ENCODE results near the gene SALL1. TPM values are rescaled to one million over a fixed set of nuclear protein-coding genes. Genes with fewer than 3 reads are reported as not detected.
A peak's percentile ranks its signal among the peaks of the same experiment; 100 is the strongest.

The SALL1 gene
- total and polyA plus RNA-seq, 2 of the 13 experiments (the other 11 are each of a cell fraction or from before 2014, with no cell fraction given) = 6.6 to 12.3 TPM

GRCh38 chr16:51134269-51134812, 16.7 kb downstream of the SALL1 start:
- peaks cover 27% of the 10 kb centered on the region for H3K4me1 ChIP-seq (ENCODE audit: insufficient read depth, low read length)
- WGBS (ENCODE audit: low lambda C conversion rate) = 99% methylated on average over 40 of the region's 44 CpGs
- no peak for FAIRE-seq
- TF ChIP-seq PCBP1 (IDR thresholded peaks at IDR 0.05; ENCODE audit: borderline replicate concordance, low read depth, low read length) (0 out of 2 replicates have a peak, but pooled peaks have one; percentile 36), AGO2 (optimal IDR thresholded peaks at IDR 0.05; ENCODE audit: low read depth, low read length) (peak; percentile 99), POLR2G (IDR thresholded peaks at IDR 0.05; ENCODE audit: low read depth, low read length) (0 out of 2 replicates have a peak, but pooled peaks have one; percentile 27), RBFOX2 (IDR thresholded peaks at IDR 0.05; ENCODE audit: low read depth, low read length) (peak; percentile 68; the same call in 1 of the 2 replicates), ZMYM2 (CRISPR knock-in tag; IDR thresholded peaks at IDR 0.05) (no peak)
- TF ChIP-seq, protein P1, sequence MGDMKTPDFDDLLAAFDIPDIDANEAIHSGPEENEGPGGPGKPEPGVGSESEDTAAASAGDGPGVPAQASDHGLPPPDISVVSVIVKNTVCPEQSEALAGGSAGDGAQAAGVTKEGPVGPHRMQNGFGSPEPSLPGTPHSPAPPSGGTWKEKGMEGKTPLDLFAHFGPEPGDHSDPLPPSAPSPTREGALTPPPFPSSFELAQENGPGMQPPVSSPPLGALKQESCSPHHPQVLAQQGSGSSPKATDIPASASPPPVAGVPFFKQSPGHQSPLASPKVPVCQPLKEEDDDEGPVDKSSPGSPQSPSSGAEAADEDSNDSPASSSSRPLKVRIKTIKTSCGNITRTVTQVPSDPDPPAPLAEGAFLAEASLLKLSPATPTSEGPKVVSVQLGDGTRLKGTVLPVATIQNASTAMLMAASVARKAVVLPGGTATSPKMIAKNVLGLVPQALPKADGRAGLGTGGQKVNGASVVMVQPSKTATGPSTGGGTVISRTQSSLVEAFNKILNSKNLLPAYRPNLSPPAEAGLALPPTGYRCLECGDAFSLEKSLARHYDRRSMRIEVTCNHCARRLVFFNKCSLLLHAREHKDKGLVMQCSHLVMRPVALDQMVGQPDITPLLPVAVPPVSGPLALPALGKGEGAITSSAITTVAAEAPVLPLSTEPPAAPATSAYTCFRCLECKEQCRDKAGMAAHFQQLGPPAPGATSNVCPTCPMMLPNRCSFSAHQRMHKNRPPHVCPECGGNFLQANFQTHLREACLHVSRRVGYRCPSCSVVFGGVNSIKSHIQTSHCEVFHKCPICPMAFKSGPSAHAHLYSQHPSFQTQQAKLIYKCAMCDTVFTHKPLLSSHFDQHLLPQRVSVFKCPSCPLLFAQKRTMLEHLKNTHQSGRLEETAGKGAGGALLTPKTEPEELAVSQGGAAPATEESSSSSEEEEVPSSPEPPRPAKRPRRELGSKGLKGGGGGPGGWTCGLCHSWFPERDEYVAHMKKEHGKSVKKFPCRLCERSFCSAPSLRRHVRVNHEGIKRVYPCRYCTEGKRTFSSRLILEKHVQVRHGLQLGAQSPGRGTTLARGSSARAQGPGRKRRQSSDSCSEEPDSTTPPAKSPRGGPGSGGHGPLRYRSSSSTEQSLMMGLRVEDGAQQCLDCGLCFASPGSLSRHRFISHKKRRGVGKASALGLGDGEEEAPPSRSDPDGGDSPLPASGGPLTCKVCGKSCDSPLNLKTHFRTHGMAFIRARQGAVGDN (CRISPR knock-in tag; IDR thresholded peaks at IDR 0.05) = peak; percentile 7; the same call in 1 of the 2 replicates
- H3K27ac ChIP-seq (ENCODE audit: extremely low read length, insufficient read depth, low read length) = no peak overlapping the region
- H3K4me2 ChIP-seq (ENCODE audit: low read depth, low read length) = no peak overlapping the region
- no TSS peak for BruUV-seq (replicated peaks)
- intact Hi-C loops (cut with micrococcal nuclease; ENCODE audit: unreplicated experiment) (no loop called here), in situ Hi-C loops (cut with HindIII; ENCODE audit: extremely low pct_ligation_motif_present, low pct_unique_long_range_greater_than_20kb) (no loop called here)
- ATAC-seq = no peak; the same call in 2 of the 3 replicates
- no peaks in the 10 kb centered on the region for H3K9me3 ChIP-seq (ENCODE audit: low read length)
- H4K20me1 ChIP-seq (ENCODE audit: insufficient read depth, low read length) = no peaks in the 10 kb centered on the region
- no peak overlapping the region for H3K9ac ChIP-seq (ENCODE audit: insufficient read depth, low read depth, low read length)
- H3K79me2 ChIP-seq (ENCODE audit: insufficient read depth, low read length) = no peaks in the 10 kb centered on the region
- H3K27me3 ChIP-seq (ENCODE audit: control insufficient read depth in 1 of 2, insufficient read depth in 2 of 2, low read length in 2 of 2) = no peaks in the 10 kb centered on the region
- DNase-seq (ENCODE audit: low spot score) = no peak
- no peak overlapping the region for H3K4me3 ChIP-seq (replicated peaks in 1 of 3; ENCODE audit: insufficient read depth in 1 of 3, low read depth in 2 of 3, low read length in 3 of 3)
- CTCF ChIA-PET (ENCODE audit: low intra/inter-chr PET ratio, low total read pairs) = no interaction called here
- H3K36me3 ChIP-seq (replicated peaks in 1 of 2; ENCODE audit: control insufficient read depth in 1 of 2, insufficient read depth in 2 of 2, low read length in 2 of 2) = peaks cover 6 to 24% of the 10 kb centered on the region in 2 experiments
- POLR2A ChIA-PET = no interaction called here
- no peak overlapping the region for H2AFZ ChIP-seq (ENCODE audit: low read length)

All from HepG2 (cell line).